Measurements from ENCODE around the gene NDUFB3.

DNA sequence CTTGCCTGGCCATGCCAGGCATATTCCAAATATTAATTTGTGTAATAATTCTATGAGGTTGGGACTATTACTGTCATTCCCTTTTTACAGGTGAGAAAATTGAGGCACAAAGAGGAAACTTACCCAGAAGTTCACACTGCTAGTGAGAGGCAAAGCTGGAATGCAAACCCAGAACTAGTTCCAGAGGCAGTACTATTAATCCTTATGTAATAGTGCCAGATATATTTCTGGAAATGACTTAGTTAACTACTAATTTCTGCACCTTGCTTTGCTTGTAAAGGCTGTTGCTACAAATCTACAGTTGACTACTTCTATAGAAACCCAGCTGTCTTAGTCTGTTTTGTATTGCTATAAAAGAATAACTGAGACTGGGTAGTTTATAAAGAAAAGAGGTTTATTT lies 38.8 kb downstream of the NDUFB3 start:
- TF ChIP-seq, protein P1, sequence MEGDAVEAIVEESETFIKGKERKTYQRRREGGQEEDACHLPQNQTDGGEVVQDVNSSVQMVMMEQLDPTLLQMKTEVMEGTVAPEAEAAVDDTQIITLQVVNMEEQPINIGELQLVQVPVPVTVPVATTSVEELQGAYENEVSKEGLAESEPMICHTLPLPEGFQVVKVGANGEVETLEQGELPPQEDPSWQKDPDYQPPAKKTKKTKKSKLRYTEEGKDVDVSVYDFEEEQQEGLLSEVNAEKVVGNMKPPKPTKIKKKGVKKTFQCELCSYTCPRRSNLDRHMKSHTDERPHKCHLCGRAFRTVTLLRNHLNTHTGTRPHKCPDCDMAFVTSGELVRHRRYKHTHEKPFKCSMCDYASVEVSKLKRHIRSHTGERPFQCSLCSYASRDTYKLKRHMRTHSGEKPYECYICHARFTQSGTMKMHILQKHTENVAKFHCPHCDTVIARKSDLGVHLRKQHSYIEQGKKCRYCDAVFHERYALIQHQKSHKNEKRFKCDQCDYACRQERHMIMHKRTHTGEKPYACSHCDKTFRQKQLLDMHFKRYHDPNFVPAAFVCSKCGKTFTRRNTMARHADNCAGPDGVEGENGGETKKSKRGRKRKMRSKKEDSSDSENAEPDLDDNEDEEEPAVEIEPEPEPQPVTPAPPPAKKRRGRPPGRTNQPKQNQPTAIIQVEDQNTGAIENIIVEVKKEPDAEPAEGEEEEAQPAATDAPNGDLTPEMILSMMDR (IDR thresholded peaks at IDR 0.05): no peak
- no peak for TF ChIP-seq EZH2 (IDR thresholded peaks at IDR 0.05; ENCODE audit: borderline replicate concordance, insufficient read depth, low read depth, low read length, poor library complexity, severe bottlenecking)
